Mammary epithelial cell (primary cell): ENCODE data around the gene DPF3.

Source experiments
- EZH2 ChIP-seq: IDR thresholded peaks from 2 replicates; pipeline ENCODE4 v1.6.1; 2012; ENCODE audit warnings: low read length, inconsistent platforms, borderline replicate concordance
- TF ChIP-seq, protein P1 (sequence below), 2 donors: IDR thresholded peaks in 1 of 2; conservative IDR thresholded peaks in 1 of 2; 2 replicates each; pipeline ENCODE4 v1.5.1; 2011 to 2012; ENCODE audit warnings: inconsistent platforms in 2 of 2, low read length in 2 of 2, mild to moderate bottlenecking in 2 of 2, control low read depth in 1 of 2, low read depth in 1 of 2; ENCODE audit not compliant: insufficient read depth in 1 of 2; ENCODE audit errors: extremely low read depth in 1 of 2

DNA sequence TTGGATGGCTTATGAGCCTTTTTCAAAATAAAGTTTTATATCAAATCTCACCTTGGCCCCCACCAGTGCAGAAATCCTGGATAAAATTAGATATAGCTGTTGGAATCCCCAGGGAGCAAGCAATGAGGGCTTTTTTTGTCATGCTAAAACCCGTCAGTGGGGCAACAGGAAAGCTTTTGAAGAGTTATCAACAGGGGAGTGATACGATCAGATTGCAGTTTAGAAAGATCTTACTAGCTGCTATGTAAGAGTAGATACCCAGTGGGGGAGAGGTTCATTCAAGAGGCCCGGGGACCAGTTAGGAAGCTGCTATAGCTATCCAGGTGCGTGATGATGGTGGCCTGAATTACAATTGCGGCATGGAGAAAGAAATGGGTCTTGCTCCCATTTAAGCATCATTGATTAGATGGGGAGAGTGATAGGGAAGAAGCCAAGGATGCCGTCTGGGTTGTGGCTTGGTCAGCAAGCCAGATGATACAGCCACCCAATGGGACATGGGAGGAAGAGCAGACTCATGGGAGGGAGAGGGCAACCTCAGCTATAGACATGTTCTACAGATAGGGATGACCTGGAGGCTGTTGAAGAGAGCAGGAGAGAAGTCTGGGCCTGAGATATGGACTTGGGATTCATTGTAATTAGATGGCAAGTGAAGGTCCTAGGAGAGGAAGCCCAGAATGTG lies 272.4 kb downstream of the DPF3 start:
- TF ChIP-seq, protein P1, sequence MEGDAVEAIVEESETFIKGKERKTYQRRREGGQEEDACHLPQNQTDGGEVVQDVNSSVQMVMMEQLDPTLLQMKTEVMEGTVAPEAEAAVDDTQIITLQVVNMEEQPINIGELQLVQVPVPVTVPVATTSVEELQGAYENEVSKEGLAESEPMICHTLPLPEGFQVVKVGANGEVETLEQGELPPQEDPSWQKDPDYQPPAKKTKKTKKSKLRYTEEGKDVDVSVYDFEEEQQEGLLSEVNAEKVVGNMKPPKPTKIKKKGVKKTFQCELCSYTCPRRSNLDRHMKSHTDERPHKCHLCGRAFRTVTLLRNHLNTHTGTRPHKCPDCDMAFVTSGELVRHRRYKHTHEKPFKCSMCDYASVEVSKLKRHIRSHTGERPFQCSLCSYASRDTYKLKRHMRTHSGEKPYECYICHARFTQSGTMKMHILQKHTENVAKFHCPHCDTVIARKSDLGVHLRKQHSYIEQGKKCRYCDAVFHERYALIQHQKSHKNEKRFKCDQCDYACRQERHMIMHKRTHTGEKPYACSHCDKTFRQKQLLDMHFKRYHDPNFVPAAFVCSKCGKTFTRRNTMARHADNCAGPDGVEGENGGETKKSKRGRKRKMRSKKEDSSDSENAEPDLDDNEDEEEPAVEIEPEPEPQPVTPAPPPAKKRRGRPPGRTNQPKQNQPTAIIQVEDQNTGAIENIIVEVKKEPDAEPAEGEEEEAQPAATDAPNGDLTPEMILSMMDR (conservative IDR thresholded peaks at IDR 0.05 in 1 of 2, IDR thresholded peaks at IDR 0.05 in 1 of 2; ENCODE audit: extremely low read depth in 1 of 2, insufficient read depth in 1 of 2, low read depth in 1 of 2, low read length in 2 of 2): no peak
- no peak for TF ChIP-seq EZH2
